Measurements from ENCODE around the gene SYDE2.

DNA sequence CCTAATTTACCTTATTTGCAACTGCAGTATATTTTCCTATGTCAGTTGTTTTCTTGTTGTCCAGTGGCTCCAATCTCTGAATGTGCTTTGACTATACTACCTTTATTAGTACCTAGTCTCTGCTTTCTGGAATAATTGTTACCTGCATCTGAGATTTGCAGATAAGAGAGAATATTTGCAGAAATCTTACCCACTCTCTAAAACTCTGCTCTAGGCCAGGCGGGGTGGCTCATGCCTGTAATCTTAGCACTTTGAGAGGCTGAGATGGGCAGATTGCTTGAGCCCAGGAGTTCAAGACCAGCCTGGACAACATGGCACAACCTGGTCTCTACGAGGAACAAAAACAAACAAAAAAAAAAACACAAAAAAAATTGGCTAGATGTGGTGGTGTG, 2.0 kb upstream of the SYDE2 start:
- TF ChIP-seq, protein P1, sequence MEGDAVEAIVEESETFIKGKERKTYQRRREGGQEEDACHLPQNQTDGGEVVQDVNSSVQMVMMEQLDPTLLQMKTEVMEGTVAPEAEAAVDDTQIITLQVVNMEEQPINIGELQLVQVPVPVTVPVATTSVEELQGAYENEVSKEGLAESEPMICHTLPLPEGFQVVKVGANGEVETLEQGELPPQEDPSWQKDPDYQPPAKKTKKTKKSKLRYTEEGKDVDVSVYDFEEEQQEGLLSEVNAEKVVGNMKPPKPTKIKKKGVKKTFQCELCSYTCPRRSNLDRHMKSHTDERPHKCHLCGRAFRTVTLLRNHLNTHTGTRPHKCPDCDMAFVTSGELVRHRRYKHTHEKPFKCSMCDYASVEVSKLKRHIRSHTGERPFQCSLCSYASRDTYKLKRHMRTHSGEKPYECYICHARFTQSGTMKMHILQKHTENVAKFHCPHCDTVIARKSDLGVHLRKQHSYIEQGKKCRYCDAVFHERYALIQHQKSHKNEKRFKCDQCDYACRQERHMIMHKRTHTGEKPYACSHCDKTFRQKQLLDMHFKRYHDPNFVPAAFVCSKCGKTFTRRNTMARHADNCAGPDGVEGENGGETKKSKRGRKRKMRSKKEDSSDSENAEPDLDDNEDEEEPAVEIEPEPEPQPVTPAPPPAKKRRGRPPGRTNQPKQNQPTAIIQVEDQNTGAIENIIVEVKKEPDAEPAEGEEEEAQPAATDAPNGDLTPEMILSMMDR (IDR thresholded peaks at IDR 0.05), result no peak
- no peak for TF ChIP-seq POLR2A (IDR thresholded peaks at IDR 0.05)

Measured in right lobe of liver (tissue), 4 donors.